Measurements from ENCODE around the gene OR5AP2.

GRCh38 chr11:56632329-56632728 is 9.9 kb downstream of the OR5AP2 start:
- TF ChIP-seq, protein P1, sequence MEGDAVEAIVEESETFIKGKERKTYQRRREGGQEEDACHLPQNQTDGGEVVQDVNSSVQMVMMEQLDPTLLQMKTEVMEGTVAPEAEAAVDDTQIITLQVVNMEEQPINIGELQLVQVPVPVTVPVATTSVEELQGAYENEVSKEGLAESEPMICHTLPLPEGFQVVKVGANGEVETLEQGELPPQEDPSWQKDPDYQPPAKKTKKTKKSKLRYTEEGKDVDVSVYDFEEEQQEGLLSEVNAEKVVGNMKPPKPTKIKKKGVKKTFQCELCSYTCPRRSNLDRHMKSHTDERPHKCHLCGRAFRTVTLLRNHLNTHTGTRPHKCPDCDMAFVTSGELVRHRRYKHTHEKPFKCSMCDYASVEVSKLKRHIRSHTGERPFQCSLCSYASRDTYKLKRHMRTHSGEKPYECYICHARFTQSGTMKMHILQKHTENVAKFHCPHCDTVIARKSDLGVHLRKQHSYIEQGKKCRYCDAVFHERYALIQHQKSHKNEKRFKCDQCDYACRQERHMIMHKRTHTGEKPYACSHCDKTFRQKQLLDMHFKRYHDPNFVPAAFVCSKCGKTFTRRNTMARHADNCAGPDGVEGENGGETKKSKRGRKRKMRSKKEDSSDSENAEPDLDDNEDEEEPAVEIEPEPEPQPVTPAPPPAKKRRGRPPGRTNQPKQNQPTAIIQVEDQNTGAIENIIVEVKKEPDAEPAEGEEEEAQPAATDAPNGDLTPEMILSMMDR (IDR thresholded peaks at IDR 0.05), result no peak
- no peak for TF ChIP-seq POLR2A (IDR thresholded peaks at IDR 0.05)
